Activated CD4-positive, alpha-beta T cell treated with anti-CD3 and anti-CD28 coated beads for 48 hours (primary cell): ENCODE measurements around the gene TMEM245.

Experiments
- DNase-seq: peaks from one replicate; pipeline ENCODE4 v3.0.0-alpha.2; 2020

TMEM245 gene

DNA sequence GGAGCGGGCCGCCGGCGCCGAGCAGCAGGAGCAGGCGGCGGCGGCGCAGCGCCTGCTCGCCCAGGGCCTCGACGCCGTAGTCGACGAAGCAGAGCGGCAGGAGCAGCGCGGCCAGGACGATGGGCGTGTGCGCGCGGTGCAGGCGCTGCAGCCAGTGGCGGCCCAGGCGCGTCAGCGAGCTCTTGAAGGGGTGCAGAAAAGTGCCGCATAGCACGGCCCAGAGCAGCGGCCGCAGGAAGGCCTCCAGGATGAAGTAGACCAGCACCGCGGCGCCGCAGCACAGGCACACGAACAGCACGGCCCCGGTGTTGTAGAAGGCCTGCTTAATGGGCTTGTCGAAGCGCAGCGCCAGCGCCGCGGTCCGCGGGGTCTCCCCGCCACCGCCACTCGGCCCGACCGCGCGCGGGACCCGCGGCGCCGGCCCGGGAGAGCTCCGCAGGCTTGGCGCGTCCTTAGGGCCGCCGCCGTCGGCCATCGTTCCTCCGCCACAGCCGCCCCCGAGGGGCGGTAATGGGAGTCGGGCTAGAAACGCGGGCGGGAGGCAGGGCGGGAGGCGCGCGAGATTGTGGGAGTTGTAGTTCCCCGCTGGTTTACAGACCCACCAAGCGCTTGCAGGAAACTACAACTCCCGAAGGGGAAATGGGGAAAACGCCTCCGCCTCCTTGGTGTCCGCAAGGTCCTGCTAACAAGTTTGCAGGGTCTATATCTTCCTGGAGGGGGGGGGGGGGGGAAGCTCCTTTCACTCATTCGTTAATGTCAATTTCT, at the start of gene TMEM245:
Gene TMEM245 (minus strand): TSS at position 509 of the 765 bp plus-strand sequence. CDS start 34 bp downstream, at position 475.
- DNase-seq, result peak; percentile 96

DNA sequence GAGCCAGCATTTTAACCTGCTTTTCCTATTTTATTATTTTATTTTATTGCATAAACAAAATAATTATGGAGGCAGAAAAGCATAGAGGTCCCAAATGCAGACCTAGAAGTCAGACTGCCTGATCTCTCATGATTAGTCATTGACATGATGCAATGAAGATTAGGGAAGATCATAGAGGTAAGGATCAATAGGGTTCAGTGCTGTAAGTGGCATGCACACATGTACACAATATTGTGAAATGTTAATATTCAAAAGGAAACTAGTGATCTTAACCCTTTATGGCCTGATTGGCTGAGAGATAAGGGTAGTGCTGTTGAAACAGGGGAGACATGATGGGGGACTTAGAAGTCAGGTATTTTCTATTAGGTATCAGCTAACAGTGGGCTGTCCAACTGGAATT, 48.4 kb upstream of the TMEM245 start:
- DNase-seq, result no peak

- no peak for DNase-seq
Observed at GRCh38 chr9:109167716-109168115, 48.0 kb upstream of the TMEM245 start.

DNA sequence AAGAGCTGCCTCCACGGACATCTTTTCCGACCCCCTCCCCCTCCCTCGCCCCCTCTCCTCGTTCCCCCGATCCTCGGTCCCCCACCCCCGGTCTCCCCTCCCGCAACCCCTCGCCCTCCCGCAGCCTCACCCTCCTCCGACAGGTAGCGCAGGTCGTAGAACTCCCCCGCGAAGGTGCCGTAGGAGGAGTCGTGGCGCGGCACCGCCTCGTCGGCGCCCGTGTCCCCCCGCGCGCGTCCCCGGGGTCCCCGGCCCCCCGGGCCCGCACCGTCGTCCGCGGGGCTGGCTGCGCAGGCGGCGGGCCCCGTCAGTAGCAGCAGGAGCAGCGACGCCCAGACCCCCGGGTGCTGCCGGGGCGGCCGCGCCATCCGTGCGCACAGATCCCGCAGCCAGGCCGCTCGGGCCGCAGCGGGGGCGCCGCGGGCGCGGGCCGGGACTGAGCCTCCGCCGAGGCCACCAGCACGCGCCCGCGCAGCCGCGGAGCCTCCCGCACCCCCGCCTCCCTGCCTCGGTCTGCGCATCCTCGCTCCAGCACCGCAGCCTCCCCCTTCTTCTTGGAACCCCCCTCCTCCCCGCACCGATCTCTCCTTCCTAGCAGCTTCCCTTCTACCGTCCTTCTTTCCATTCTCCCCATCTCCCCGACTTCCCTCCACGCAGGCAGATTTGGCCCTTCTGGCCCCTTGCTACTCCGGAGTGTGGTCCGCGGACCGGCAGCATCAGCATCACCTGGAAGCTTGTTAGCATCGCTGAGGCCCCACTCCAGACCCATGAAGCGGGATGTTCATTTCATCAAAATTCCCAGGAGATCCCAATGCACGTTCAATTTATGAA, 47.2 kb upstream of the TMEM245 start, which contains the start of gene FRRS1L:
Gene FRRS1L (minus strand): TSS at position 479 of the 831 bp plus-strand sequence. CDS start 111 bp downstream, at position 368.
- no peak for DNase-seq

DNA sequence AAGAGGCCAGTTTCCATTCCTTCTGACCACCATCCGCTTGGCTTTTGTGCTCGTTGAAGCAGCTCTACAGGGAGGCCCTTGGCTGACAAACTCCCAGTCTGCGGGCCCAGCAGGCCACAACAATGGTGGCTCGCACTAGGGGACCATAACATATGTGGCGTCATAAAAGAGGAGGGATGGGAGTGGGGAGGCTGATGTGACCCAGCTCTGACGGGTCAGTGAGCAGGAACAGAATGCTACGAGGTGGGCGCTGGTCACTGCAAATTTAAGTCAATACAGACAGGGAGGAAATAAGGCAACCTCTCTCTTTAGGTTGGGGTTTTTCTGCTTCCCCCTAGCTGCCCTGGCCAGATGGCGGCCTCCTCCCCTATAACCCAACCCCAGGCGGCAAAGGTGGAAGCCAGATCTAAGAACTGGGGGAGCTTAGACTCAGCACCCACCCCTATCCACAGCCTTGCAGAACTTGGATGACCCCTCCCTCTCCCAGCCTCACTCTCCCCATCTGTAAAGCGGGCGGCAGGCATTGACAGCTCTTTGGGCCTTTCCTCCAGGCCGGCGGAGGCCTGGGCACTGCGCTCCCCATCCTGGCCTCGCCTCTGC, 46.5 kb upstream of the TMEM245 start:
- DNase-seq, result no peak

GRCh38 chr9:109164042-109164441, 44.3 kb upstream of the TMEM245 start:
- DNase-seq, result no peak

GRCh38 chr9:109163194-109163593, 43.4 kb upstream of the TMEM245 start:
- DNase-seq, result no peak

GRCh38 chr9:109162677-109163076, 42.9 kb upstream of the TMEM245 start:
- no peak for DNase-seq

DNA sequence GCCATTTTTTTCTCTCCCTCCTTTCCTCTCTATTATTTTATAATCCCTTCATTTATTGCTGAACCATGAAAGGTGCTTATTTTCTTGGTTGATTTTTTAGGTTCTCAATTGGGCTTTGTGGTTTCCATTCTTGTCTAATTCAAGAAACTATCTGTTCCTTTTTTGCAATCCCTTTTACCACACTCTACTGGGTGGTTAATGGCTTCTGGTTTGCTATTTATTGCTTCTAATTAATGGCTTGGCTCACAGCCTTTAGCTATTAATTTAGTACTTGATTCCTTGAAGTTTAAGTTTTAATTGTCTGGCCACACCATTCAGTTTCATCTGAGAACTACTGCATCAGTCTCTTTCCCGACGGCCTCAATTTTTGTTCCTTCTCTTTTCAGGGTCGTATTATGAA, 41.7 kb upstream of the TMEM245 start:
- DNase-seq, result no peak

GRCh38 chr9:109159583-109159982, 39.8 kb upstream of the TMEM245 start:
- DNase-seq, result no peak

- DNase-seq, result no peak
Observed at GRCh38 chr9:109158651-109159050, 38.9 kb upstream of the TMEM245 start.

DNA sequence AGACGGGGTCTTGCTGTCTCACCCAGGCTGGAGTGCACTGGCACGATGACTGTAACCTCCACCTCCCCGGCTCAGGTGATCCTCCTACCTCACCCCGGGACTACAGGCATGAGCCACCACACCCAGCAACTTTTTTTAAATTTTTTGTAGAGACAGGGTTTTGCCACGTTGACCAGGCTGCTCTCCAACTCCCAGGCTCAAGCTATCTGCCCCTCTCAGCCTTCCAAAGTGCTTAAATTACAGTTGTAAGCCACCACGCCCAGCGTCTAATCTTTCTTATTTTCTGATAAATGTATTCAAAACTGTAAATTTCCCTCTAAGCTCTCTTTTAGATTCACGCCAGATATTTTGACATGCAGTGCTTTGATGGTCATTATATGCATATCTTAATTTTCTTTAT, 37.0 kb upstream of the TMEM245 start:
- DNase-seq, result no peak

DNA sequence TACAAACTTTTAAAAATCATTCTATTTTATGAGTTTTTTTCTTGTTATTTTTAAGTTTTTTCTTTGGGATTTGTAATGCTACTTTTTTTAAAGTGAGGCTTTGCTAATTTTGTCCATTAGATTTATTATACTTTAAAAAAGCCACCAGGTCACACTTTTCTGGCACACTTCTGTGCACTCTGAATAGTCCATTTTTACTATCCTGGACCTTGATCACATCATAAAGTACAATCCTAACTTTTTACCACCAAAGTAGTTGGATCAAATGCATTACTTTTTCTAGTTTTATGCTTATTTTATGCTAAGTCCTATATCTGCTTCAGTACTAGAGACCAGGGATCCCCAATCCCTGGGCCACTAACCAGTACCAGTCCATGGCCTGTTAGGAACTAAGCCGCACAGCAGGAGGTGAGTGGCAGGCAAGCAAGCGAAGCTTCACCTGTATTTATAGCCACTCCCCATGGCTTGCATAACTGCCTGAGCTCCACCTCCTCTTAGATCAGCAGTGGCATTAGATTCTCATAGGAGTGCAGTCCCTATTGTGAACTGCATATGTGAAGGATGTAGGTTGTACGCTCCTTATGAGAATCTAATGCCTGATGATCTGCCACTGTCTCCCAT, 31.3 kb upstream of the TMEM245 start:
- no peak for DNase-seq

- DNase-seq, result no peak
Observed at GRCh38 chr9:109149722-109150121, 30.0 kb upstream of the TMEM245 start.

- no peak for DNase-seq
Observed at GRCh38 chr9:109149089-109149488, 29.3 kb upstream of the TMEM245 start.

DNA sequence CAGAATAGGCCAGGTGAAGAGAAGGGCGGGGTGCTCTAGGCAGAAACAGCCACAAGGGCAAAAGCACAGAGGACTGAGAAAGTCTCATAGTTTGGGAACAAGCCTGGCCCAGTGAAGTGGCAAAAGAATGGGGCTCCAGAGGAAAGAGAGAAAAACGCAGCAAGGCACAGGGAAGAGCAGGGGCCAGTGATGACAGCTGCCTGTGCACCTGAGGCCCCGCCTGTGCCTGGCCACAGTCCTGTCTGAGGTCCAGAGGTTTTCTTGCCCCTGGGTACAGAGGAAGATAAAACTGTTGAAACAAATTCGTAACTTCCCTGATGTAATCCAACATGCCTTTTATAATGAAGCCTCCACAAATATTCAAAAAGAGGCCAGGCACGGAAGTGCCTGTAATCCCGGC, 25.3 kb upstream of the TMEM245 start:
- no peak for DNase-seq

DNA sequence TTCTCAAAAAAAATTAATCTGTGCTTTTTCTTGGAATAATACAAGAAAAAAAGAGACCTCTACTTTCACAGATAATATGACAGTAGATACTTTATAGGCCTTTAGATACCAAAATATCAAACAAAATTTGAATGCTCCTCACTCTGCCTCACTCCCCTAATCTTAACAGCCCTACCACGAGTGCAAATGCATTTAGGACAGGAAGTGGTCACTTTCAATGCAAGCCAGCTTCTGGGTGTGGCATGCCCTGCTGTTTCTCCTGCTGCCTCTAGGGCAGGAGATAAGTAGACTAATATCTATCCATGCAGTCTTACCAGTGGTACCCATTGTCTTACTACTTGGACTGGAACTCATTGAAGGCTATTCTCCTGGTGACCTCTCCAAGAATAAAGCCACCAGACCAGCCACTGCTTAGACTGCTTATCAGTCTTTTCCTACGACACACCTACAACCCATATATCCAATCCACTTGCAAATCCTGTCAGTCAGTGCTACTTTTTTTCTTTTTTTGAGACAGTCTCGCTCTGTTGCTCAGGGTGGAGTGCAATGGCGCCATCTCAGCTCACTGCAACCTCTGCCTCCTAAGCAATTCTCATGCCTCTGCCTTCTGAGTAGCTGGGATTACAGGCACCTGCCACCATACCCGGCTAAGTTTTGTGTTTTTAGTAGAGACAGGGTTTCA, 24.3 kb upstream of the TMEM245 start:
- peak; percentile 34 for DNase-seq

DNA sequence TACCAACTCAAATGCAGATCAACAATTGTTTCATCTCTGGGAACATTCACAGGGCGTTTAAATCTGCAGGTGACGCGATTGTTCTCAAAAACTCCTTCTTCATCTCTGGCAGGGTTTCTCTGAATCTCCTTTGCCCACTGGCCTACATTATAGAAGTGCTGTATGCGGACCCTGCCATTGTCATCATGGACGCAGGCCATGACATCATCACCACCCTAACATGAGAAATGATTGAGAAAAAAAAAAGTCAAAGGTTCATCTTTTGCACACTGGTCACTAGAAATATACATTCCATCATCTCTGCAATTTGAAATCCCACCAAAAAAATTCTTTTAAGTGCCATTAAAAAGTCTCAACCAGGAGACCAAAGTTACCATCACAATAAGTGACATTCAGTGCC, 21.6 kb upstream of the TMEM245 start:
- DNase-seq, result no peak

DNA sequence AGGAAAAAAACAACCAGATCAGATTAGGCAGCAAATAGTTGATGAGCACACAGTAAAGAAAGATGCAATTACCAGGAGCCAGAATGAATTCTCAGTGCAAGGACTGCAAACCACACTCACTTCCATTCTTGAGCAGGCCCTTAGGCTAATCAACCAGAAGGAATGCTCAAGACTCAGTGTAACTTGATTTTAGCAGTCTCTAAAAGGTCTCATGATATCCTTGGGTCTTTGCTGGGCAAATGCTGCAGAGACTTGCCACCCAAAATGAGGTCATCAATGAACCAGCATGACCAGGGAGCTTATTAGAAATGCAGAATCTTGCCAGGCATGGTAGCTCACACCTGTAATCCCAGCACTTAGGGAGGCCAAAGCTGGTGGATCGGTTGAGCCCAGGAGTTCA, 20.1 kb upstream of the TMEM245 start:
- no peak for DNase-seq

DNA sequence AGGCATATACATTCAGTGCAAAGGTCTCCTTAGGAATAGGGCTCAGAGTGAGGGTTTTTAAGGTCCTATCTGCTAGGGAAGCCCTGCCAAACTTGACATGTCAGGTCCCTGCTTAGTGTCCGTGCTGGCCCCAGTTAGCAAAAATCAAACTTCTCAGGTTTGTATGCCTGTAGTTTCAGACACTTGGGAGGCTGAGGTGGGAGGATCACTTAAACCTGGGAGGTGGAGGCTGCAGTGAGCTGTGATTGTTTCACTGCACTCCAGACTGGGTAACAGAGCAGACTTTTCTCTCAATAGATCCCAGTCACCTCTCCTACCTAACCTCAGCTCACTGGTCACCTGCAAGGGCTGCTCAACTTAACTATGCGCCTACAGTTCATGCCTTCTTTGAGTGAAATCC, 18.7 kb upstream of the TMEM245 start:
- DNase-seq, result no peak

GRCh38 chr9:109134167-109134578, 14.4 kb upstream of the TMEM245 start:
- no peak for DNase-seq

- DNase-seq, result no peak
Observed at GRCh38 chr9:109133533-109133932, 13.8 kb upstream of the TMEM245 start.
